C4-2B (cell line): ENCODE measurements around the gene ZFP3.
"Not testable (repeated sequence)": the region's sequence is repeated elsewhere in the genome, so short reads cannot be mapped to it uniquely, and the experiment has no call there.

ENCODE experiments used
- ZFX ChIP-seq: fragments of 450-650 bp; IDR thresholded peaks from 2 replicates; pipeline ENCODE4 v1.6.1; 2017
- TF ChIP-seq, protein P1 (sequence below): fragments of 450-650 bp; conservative IDR thresholded peaks from 2 replicates; pipeline ENCODE4 v1.5.1; 2017; ENCODE audit warnings: mild to moderate bottlenecking

DNA sequence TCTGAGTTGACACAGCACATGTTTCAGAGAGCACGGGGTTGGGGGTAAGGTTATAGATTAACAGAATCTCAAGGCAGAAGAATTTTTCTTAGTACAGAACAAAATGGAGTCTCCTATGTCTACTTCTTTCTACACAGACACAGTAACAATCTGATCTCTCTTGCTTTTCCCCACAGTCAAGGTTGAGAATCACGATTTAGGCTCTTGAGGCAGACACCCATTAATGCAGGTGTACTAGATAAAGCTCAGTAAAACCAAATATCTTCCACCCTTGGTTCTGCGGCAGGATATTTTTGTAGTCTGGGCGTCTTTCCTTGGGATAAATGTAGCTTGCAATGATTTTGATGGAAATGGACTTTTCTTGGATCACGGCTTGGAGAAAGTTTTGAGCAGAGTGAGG lies 2.8 kb upstream of the ZFP3 start:
- TF ChIP-seq, protein P1, sequence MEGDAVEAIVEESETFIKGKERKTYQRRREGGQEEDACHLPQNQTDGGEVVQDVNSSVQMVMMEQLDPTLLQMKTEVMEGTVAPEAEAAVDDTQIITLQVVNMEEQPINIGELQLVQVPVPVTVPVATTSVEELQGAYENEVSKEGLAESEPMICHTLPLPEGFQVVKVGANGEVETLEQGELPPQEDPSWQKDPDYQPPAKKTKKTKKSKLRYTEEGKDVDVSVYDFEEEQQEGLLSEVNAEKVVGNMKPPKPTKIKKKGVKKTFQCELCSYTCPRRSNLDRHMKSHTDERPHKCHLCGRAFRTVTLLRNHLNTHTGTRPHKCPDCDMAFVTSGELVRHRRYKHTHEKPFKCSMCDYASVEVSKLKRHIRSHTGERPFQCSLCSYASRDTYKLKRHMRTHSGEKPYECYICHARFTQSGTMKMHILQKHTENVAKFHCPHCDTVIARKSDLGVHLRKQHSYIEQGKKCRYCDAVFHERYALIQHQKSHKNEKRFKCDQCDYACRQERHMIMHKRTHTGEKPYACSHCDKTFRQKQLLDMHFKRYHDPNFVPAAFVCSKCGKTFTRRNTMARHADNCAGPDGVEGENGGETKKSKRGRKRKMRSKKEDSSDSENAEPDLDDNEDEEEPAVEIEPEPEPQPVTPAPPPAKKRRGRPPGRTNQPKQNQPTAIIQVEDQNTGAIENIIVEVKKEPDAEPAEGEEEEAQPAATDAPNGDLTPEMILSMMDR: not testable (repeated sequence)
- not testable (repeated sequence) for TF ChIP-seq ZFX
